ENCODE results near the gene RBFOX1.

The RBFOX1 gene

DNA sequence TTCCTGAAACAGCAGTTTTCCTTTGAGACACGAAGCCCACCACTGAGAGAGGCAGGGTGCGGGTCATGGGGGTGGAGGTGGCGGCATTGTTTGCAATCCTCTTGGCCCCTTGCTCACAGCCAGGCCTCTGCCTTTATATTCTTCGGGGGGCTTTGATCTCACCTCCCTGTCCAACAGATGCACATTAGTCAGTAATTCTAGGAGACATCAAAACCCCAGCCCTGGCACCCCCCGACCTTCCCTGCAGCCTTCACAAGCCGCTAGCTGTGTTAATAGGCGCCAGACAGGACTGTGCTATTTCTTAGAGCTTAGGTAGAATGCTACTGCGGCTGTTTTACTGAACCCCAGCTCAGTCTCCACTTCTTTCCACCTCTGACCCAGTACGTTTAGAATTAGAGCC, 212.6 kb downstream of the RBFOX1 start:
- DNase-seq: no peak

DNA sequence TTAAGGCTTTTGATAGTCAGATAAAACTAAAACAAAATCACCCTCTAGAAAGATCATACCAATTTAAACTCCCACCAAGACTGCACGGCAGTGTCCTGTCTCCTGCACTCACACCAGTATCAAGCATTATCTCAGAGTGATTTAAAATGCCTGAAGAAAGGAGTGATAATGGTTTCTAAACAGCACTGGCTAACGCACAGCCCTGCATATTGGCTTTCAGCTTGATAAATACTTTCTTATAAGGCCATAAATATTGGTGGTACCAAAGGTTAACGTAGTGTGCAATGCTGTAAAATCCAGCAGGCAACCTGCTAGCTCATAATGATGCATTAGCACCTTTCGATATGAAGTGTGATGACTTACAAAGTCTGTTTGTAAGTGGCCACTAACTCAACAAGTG, 214.3 kb downstream of the RBFOX1 start:
- DNase-seq: no peak

- no peak for DNase-seq
These were observed 215.1 kb downstream of the RBFOX1 start for GRCh38 chr16:7547736-7548135.

DNA sequence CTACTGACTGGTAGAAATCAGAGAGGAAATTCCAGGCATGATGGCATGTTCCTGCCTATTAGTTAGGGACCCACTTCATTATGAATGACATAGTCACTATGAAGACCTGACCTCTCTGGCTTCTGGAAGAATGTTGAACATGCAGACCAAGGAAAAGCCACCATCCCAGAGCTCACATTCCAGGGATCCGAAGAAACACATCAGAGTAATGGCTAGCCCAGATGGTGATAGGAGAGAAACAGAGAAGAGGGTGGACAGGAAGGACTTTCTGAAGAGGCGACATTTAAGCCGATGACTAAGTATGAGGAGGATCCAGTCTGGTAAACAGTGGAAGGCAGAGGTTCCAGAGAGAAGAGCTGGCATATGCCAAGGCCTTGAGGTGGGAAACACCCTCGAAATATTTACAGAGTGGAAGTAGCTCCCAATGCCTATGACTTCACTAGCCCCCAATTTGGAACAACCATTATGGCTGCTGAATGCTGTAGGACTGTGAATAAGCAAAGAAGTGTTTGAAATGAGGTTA, 216.2 kb downstream of the RBFOX1 start:
- no peak for DNase-seq

GRCh38 chr16:7550096-7550495, 217.5 kb downstream of the RBFOX1 start:
- DNase-seq: no peak

GRCh38 chr16:7555459-7555858, 222.8 kb downstream of the RBFOX1 start:
- no peak for DNase-seq

DNA sequence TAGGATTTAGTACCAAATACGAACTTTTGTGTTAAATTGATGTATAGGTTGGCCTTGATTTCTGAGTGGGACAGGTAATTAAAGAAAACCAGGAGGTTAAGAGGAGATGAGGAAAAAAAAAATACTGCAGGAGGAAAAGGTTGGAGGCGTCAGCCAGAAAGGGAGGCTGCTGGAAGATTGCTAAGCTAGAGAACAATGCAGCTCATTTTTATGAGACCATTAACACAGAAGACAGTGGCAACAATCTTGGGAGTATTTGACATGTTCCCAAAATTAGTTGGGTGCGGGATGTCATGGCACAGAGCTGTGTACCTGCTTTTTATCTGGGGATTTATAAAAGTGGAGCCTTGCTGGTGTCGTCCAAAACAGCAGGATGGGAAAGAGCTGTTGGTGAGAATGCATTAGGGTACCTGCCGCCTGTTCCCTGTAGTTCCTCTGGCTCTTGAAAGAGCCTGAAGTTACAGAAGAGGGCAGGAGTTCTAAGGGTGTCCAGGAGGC, 229.3 kb downstream of the RBFOX1 start:
- DNase-seq: no peak

DNA sequence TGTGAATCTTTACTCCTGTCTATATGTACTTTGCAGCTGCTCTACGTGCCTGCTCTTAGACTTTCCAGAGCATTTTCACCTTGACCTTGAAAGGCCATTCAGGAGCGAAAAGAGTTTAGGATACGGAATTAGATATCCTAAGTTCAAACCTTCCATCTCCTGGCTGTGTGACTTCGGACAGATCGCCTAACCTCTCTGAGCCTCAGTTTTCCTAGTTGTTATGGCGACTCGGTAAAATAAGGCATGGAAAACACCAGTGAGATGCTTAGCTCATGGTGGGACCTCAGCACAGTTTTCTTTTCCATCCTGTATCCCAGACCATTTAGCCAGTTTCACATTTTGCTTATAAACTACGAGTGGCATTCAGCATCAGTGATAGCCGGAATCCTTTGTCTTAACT, 233.7 kb downstream of the RBFOX1 start:
- no peak for DNase-seq

- DNase-seq: no peak
These were observed 238.7 kb downstream of the RBFOX1 start for GRCh38 chr16:7571366-7571765.

DNA sequence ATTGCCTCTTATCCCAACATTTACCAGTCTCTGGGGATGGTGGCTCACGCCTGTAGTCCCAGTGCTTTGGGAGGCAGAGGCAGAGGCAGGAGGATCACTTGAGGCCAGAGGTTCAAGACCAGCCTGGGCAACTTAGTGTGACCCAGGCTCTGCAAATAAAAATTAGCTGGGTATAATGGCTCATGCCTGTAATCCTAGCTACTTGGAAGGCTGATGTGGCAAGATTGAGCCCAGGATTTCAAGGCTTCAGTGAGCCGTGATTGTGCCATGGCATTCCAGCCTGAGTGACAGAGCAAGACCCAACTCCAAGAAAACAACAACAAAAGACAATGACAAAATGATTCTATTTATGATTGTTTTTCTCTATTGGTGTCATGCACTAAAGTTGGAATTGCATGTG, 244.9 kb downstream of the RBFOX1 start:
- DNase-seq: no peak

- no peak for DNase-seq
These were observed 246.8 kb downstream of the RBFOX1 start for GRCh38 chr16:7579454-7579853.

- DNase-seq: no peak
These were observed 248.5 kb downstream of the RBFOX1 start for GRCh38 chr16:7581175-7581574.

GRCh38 chr16:7583396-7583795, 250.8 kb downstream of the RBFOX1 start:
- DNase-seq: no peak

DNA sequence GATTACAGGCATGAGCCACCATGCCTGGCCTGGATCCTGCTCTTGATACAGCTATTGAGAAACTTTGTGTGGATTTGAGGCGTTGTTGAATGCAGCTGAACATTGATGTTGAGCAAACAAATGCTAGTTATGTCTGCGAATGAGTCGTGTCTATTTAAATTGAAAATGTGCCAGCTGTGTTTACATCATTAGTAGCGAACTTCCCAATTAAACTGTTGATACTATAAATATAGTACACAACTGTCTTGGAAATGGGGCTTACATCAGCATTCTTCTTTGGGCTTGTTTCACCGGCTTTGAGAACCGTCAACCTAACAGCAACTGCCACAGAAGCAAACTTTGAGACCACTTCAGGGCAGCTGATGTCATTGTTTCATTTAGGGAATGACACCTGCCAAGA, 251.9 kb downstream of the RBFOX1 start:
- no peak for DNase-seq

- no peak for DNase-seq
These were observed 253.1 kb downstream of the RBFOX1 start for GRCh38 chr16:7585705-7586104.

GRCh38 chr16:7590934-7591333, 258.3 kb downstream of the RBFOX1 start:
- DNase-seq: no peak

GRCh38 chr16:7596308-7596707, 263.7 kb downstream of the RBFOX1 start:
- no peak for DNase-seq

- DNase-seq: no peak
These were observed 265.0 kb downstream of the RBFOX1 start for GRCh38 chr16:7597677-7598076.

- no peak for DNase-seq
These were observed 268.5 kb downstream of the RBFOX1 start for GRCh38 chr16:7601100-7601499.

- no peak for DNase-seq
These were observed 269.8 kb downstream of the RBFOX1 start for GRCh38 chr16:7602291-7602950.

- DNase-seq: no peak
These were observed 273.2 kb downstream of the RBFOX1 start for GRCh38 chr16:7605812-7606211.

- DNase-seq: no peak
These were observed 280.0 kb downstream of the RBFOX1 start for GRCh38 chr16:7612671-7613070.

GRCh38 chr16:7613518-7613917, 280.9 kb downstream of the RBFOX1 start:
- no peak for DNase-seq

GRCh38 chr16:7614021-7614795, 281.6 kb downstream of the RBFOX1 start:
- no peak for DNase-seq
